ENCODE data around the gene B4GALT2.

Gene B4GALT2

GRCh38 chr1:44032170-44032790 lies 53.3 kb downstream of the B4GALT2 start:
- DNase-seq: no peak

GRCh38 chr1:44033041-44033575 lies 54.1 kb downstream of the B4GALT2 start:
- DNase-seq: no peak

- no peak for DNase-seq
These were observed 54.7 kb downstream of the B4GALT2 start for GRCh38 chr1:44033756-44034155.

- no peak for DNase-seq
These were observed 55.4 kb downstream of the B4GALT2 start for GRCh38 chr1:44034423-44034822.

- no peak for DNase-seq
These were observed 56.1 kb downstream of the B4GALT2 start for GRCh38 chr1:44034976-44035716.

- no peak for DNase-seq
These were observed 56.9 kb downstream of the B4GALT2 start for GRCh38 chr1:44035726-44036408.

GRCh38 chr1:44036409-44037139 lies 57.6 kb downstream of the B4GALT2 start:
- peak; percentile 76 for DNase-seq

GRCh38 chr1:44037154-44037553 lies 58.1 kb downstream of the B4GALT2 start:
- DNase-seq: no peak

GRCh38 chr1:44038876-44039657 lies 60.1 kb downstream of the B4GALT2 start:
- DNase-seq: no peak

- no peak for DNase-seq
These were observed 61.4 kb downstream of the B4GALT2 start for GRCh38 chr1:44040418-44040817.

Measured in CD4-positive, alpha-beta T cell treated with Interleukin-6 for 4 hours (primary cell).